VCaP (cell line): ENCODE measurements around the gene WDR37.

Source experiments
- H3K27ac ChIP-seq: fragments of 450-650 bp; 2 replicates; pipeline ENCODE4 v1.5.1; 2017
- TF ChIP-seq, protein P1 (sequence below): fragments of 450-650 bp; conservative IDR thresholded peaks from 2 replicates; pipeline ENCODE4 v1.5.1; 2017; ENCODE audit warnings: mild to moderate bottlenecking, moderate library complexity

Gene WDR37

DNA sequence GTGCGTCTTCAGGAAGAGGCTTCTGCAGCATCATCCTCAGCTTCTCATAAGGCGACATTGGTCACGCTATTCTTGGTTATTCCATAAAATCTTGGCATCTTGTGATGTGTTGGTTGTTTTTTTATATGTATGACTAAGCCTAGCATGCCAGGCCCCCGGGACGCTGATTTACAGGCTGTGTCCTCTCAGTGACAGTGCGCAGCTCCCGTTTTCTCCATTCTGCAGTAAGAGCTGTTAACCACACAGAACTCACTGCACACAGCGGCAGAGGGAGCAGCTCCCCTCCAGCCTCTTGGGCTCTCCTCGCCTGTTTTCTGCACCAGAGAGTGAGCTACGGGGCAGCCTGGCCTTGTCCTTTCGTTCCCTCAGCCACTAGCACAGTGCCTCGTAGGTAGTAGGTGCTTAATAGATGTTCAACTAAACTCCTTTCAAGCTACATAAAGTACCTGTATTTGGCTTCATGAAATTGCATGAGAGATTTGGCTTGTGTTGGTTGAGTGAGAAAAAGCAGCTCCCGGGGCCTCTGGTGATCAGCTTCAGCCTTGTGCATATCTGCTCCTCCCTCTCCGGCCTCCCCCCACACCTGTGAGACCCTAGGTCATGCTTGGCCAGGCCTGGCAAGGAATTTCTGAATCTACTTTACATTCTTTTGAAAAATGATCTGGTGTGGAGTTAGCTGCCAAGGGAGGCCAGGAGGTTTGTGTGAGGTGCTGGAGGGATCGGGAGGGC, 116.2 kb downstream of the WDR37 start:
- TF ChIP-seq, protein P1, sequence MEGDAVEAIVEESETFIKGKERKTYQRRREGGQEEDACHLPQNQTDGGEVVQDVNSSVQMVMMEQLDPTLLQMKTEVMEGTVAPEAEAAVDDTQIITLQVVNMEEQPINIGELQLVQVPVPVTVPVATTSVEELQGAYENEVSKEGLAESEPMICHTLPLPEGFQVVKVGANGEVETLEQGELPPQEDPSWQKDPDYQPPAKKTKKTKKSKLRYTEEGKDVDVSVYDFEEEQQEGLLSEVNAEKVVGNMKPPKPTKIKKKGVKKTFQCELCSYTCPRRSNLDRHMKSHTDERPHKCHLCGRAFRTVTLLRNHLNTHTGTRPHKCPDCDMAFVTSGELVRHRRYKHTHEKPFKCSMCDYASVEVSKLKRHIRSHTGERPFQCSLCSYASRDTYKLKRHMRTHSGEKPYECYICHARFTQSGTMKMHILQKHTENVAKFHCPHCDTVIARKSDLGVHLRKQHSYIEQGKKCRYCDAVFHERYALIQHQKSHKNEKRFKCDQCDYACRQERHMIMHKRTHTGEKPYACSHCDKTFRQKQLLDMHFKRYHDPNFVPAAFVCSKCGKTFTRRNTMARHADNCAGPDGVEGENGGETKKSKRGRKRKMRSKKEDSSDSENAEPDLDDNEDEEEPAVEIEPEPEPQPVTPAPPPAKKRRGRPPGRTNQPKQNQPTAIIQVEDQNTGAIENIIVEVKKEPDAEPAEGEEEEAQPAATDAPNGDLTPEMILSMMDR = no peak
- H3K27ac ChIP-seq = no peak overlapping the region

DNA sequence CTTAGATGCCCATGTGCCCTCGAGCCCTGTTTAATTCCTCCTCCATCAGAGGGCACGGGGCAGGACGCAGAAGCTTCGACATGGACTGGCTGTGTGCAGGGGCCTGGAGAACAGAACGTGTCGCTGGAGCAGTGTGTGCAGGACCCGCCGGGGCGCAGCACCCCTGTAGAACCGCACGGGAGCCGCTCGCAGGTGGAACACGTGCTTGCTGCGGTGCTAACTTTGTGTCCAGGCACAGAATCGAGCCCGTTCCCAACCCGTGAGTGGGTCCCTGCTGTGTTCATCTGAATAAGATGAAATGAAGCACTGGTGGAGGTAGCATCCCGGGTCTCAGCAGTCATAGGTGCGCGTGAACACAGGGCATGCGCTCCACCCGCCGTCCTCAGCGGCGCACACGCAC, 116.9 kb downstream of the WDR37 start:
- H3K27ac ChIP-seq = no peak overlapping the region
- TF ChIP-seq, protein P1 = no peak

DNA sequence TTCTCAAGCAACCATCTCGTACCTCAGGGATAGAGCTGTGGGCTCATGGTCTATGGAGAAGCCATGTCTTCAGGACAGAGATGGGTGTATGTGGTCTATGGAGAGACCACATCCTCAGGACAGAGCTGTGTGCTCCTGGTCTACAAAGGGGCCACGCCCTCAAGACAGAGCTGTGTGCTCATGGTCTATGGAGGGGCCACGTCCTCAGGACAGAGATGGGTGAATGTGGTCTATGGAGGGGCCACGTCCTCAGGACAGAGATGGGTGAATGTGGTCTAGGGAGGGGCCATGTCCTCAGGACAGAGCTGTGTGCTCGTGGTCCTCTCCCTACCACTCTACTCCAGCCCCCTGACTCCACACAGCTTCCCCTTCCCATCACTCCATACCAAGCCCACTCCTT, 117.8 kb downstream of the WDR37 start:
- H3K27ac ChIP-seq = no peak overlapping the region
- TF ChIP-seq, protein P1 = no peak

DNA sequence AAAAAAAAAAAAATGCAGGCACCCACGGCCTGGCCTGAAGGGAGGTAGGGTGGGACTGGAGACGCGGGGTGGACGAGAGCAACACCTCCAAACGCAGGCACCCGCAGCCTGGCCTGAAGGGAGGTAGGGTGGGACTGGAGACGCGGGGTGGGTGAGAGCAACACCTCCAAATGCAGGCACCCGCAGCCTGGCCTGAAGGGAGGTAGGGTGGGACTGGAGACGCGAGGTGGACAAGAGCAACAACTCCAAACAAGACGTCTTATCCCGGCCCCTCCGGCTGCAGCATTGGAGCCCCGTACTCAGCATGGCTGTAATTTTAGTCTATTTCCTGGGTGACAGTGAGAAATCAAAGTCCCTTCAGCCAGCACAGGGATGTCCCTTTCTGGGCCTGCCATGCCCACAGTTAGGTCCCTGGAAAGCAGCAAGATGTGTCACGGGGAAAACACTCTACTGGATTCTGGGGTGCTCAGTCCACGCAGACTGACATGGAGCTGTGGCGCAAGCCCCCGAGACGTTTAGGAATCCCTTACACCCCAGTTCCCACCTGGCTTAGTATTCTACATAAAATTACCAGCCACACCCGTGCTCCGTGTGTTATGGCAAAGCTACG, 119.9 kb downstream of the WDR37 start:
- TF ChIP-seq, protein P1 = no peak
- H3K27ac ChIP-seq = no peak overlapping the region

DNA sequence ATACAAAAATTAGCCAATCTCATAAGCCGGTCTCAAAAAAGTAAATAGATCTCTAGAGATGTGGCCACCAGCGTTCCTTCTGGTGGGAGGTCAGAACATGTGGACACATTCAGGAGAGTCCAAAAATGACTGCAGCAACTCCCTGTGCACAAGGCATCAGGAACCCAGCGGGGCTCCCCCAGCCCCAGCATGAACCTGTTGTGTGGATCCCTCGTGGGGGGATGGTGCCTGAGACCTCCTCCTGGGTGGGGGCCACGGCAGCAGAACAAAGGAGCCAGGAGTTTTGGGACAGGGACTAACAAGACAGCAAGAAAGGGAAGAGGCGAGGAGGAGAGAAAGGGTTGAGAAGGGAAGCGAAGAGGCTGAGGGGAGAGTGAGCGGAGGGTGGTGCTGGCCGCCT, 121.8 kb downstream of the WDR37 start:
- TF ChIP-seq, protein P1 = no peak
- no peak overlapping the region for H3K27ac ChIP-seq

DNA sequence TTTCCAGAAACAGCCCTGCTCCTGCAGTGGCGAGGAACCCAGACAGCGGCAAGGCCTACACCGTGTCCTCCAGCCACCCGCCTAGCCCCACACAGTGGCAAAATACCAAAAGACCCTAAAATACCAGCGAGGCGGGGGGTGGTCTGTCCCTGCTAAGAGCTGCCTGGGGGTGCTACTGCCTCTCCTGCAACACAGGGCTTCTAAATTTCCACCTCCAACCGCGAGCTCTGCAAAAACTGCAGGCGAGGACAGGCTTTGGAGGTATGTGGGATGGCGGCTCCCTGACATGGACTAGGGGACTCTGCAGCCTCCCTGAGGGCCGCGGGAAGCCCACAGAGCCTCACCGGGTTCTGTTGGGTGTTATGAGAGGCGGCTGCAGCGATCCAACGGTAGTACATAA, 122.3 kb downstream of the WDR37 start:
- TF ChIP-seq, protein P1 = no peak
- H3K27ac ChIP-seq = no peak overlapping the region

DNA sequence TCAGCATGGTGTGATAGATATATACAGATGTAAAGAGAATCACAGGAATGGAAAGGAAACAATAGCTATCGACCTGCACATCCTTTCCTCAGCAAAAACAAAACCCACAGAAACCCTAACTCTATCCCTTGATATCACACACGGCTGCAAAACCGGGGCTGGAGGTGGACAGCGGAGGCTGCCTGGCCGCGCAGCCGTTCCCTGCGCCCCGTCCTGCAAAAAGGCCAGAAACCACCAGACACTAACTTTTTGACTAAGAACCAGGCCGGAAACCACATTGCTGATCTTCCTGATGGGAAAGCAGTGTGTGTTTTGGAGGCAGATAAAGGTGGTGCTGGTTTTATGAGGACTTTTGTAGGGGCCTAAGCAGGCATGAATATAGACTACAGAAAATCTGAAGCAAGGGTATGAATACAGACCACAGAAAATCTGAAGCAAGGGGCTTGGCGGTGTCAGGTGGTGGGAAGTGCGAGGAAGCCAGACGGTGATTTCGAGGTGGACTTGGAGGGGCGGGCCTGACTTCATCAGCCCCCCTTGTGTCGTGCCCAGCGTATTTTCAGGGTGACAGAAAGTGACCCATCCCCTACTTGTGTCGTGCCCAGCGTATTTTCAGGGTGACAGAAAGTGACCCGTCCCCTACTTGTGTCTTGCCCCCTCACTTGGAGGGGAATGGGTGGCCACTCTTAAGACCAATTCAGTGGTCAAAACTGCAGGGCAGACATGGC, 123.3 kb downstream of the WDR37 start:
- TF ChIP-seq, protein P1 = no peak
- H3K27ac ChIP-seq = no peak overlapping the region
